Stromal cell of bone marrow (primary cell): ENCODE results near the gene STOML2.
A peak's percentile ranks its signal among the peaks of the same experiment; 100 is the strongest.

Experiments
- DNase-seq: peaks from one replicate; pipeline ENCODE4 v3.0.0-alpha.2; 2012; ENCODE audit warnings: low read depth

The STOML2 gene

GRCh38 chr9:35107297-35108290, 4.7 kb upstream of the STOML2 start:
- no peak for DNase-seq

GRCh38 chr9:35106343-35106730, 3.4 kb upstream of the STOML2 start:
- DNase-seq = no peak

GRCh38 chr9:35105571-35106342, 2.8 kb upstream of the STOML2 start:
- no peak for DNase-seq

GRCh38 chr9:35105126-35105525, 2.2 kb upstream of the STOML2 start:
- no peak for DNase-seq

- no peak for DNase-seq
These were observed 1.7 kb upstream of the STOML2 start for GRCh38 chr9:35104586-35104985.

- DNase-seq = no peak
These were observed 795 bp upstream of the STOML2 start for GRCh38 chr9:35103660-35104191.

GRCh38 chr9:35102465-35102768, 514 bp downstream of the STOML2 start:
- no peak for DNase-seq

GRCh38 chr9:35097573-35097972, 5.4 kb downstream of the STOML2 start:
- DNase-seq = no peak

GRCh38 chr9:35096035-35096849, 6.7 kb downstream of the STOML2 start, which contains the start of gene PIGO:
Gene PIGO, minus strand, starts transcription at chr9:35096591. Its CDS starts 1,026 bp downstream, at chr9:35095565.
- no peak for DNase-seq

- no peak for DNase-seq
These were observed 11.4 kb downstream of the STOML2 start for GRCh38 chr9:35091536-35091935.

GRCh38 chr9:35089434-35089833, 13.5 kb downstream of the STOML2 start:
- DNase-seq = no peak

- DNase-seq = no peak
These were observed 17.9 kb downstream of the STOML2 start for GRCh38 chr9:35085078-35085477.

GRCh38 chr9:35079426-35080341, 23.2 kb downstream of the STOML2 start, which contains the start of gene FANCG:
Gene FANCG, minus strand, starts transcription at chr9:35079942. Its CDS starts 418 bp downstream, at chr9:35079524.
- peak; percentile 89 for DNase-seq

GRCh38 chr9:35079041-35079425, 23.9 kb downstream of the STOML2 start:
- no peak for DNase-seq

- no peak for DNase-seq
These were observed 24.9 kb downstream of the STOML2 start for GRCh38 chr9:35078066-35078465.

- no peak for DNase-seq
These were observed 26.1 kb downstream of the STOML2 start for GRCh38 chr9:35076848-35077247.

- no peak for DNase-seq
These were observed 27.6 kb downstream of the STOML2 start for GRCh38 chr9:35075358-35075757.

GRCh38 chr9:35074791-35075190, 28.1 kb downstream of the STOML2 start:
- no peak for DNase-seq

- DNase-seq = no peak
These were observed 28.8 kb downstream of the STOML2 start for GRCh38 chr9:35074141-35074540.

GRCh38 chr9:35073279-35073612, 29.7 kb downstream of the STOML2 start:
- DNase-seq = no peak
